PFSK-1 (cell line): ENCODE data around the gene SOCS6.

Source experiments
- FOXP2 ChIP-seq: optimal IDR thresholded peaks from 2 replicates; pipeline ENCODE3; 2011; ENCODE audit warnings: borderline replicate concordance, control low read depth, inconsistent platforms; ENCODE audit not compliant: insufficient read depth; ENCODE audit errors: extremely low read length, extremely low read depth
- POLR2AphosphoS5 ChIP-seq: IDR thresholded peaks from 2 replicates; pipeline ENCODE4 v1.6.1; 2012; ENCODE audit warnings: low read depth, mild to moderate bottlenecking, control low read depth, low read length, moderate library complexity
- REST ChIP-seq, 2 experiments: IDR thresholded peaks; 2 replicates each; pipeline versions ENCODE4 v1.6.1 to v1.8.0; 2011 to 2012; ENCODE audit warnings: low read depth in 2 of 2, low read length in 2 of 2, control low read depth in 1 of 2, inconsistent platforms in 1 of 2, mild to moderate bottlenecking in 1 of 2, moderate library complexity in 1 of 2; ENCODE audit not compliant: insufficient read depth in 1 of 2
- SIN3A ChIP-seq: IDR thresholded peaks from 2 replicates; pipeline ENCODE4 v1.6.1; 2012; ENCODE audit warnings: mild to moderate bottlenecking, low read length, moderate library complexity, borderline replicate concordance; ENCODE audit not compliant: insufficient read depth
- TAF1 ChIP-seq: IDR thresholded peaks from 2 replicates; pipeline ENCODE4 v1.6.1; 2012; ENCODE audit warnings: low read length, control low read depth, borderline replicate concordance; ENCODE audit not compliant: insufficient read depth

GRCh38 chr18:70359071-70359470 is 70.2 kb downstream of the SOCS6 start:
- TF ChIP-seq TAF1 (no peak), POLR2AphosphoS5 (no peak), SIN3A (no peak), REST (IDR thresholded peaks at IDR 0.05; ENCODE audit: insufficient read depth in 1 of 2, low read depth in 2 of 2, low read length in 2 of 2) (no peak), FOXP2 (no peak)
